ENCODE measurements around the gene PANK4. TPM values are rescaled to one million over a fixed set of nuclear protein-coding genes. Genes with fewer than 3 reads are reported as not detected.

The PANK4 gene
- total and polyA plus RNA-seq, 4 donors: 6.2 to 26.8 (median 12.6) TPM

DNA sequence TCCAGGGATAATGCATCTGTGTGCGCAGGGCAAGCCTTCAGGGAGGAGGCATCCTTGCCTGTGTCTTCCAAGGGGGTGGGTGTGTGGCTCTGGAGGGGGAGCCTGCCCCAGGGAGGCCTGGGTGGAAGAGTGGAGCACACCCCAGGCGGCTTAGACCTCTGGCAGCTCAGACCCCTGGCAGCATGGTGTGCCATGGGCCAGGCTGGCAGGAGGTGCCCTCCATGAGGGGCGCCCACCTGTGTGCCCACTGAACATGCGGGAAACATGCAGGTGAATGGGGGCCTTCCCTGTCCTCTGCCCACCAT lies 1.1 kb upstream of the PANK4 start:
- WGBS: 78% methylated on average over 4 of the region's 4 CpGs

GRCh38 chr1:2526824-2527555 lies 594 bp upstream of the PANK4 start:
- no peaks in the 10 kb centered on the region for H3K9me3 ChIP-seq (ENCODE audit: control insufficient read depth in 4 of 4, low read length in 3 of 4)
- TF ChIP-seq RXRA (IDR thresholded peaks at IDR 0.05) (peak; percentile 29 to 60), ZBTB33 (IDR thresholded peaks at IDR 0.05) (no peak), GABPA (IDR thresholded peaks at IDR 0.05 in 1 of 2, conservative IDR thresholded peaks at IDR 0.05 in 1 of 2) (no peak), SP1 (IDR thresholded peaks at IDR 0.05) (peak; percentile 26), FOXA2 (IDR thresholded peaks at IDR 0.05) (no peak), RAD21 (IDR thresholded peaks at IDR 0.05) (no peak), FOXA1 (IDR thresholded peaks at IDR 0.05) (no peak), NR2F2 (IDR thresholded peaks at IDR 0.05) (no peak), EGR1 (IDR thresholded peaks at IDR 0.05; ENCODE audit: low read depth in 2 of 2) (no peak), TAF1 (conservative IDR thresholded peaks at IDR 0.05) (no peak), ATF3 (IDR thresholded peaks at IDR 0.05) (no peak), MAX (IDR thresholded peaks at IDR 0.05) (no peak), JUND (IDR thresholded peaks at IDR 0.05) (no peak), YY1 (IDR thresholded peaks at IDR 0.05) (no peak)
- TF ChIP-seq, protein P1, sequence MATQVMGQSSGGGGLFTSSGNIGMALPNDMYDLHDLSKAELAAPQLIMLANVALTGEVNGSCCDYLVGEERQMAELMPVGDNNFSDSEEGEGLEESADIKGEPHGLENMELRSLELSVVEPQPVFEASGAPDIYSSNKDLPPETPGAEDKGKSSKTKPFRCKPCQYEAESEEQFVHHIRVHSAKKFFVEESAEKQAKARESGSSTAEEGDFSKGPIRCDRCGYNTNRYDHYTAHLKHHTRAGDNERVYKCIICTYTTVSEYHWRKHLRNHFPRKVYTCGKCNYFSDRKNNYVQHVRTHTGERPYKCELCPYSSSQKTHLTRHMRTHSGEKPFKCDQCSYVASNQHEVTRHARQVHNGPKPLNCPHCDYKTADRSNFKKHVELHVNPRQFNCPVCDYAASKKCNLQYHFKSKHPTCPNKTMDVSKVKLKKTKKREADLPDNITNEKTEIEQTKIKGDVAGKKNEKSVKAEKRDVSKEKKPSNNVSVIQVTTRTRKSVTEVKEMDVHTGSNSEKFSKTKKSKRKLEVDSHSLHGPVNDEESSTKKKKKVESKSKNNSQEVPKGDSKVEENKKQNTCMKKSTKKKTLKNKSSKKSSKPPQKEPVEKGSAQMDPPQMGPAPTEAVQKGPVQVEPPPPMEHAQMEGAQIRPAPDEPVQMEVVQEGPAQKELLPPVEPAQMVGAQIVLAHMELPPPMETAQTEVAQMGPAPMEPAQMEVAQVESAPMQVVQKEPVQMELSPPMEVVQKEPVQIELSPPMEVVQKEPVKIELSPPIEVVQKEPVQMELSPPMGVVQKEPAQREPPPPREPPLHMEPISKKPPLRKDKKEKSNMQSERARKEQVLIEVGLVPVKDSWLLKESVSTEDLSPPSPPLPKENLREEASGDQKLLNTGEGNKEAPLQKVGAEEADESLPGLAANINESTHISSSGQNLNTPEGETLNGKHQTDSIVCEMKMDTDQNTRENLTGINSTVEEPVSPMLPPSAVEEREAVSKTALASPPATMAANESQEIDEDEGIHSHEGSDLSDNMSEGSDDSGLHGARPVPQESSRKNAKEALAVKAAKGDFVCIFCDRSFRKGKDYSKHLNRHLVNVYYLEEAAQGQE (IDR thresholded peaks at IDR 0.05): no peak
- no peaks in the 10 kb centered on the region for H3K27me3 ChIP-seq (ENCODE audit: control insufficient read depth in 4 of 4, insufficient read depth in 4 of 4, low read length in 3 of 4)
- no peak for DNase-seq (ENCODE audit: low spot score)
- H3K4me1 ChIP-seq (ENCODE audit: control insufficient read depth in 4 of 4, insufficient read depth in 4 of 4, low read length in 3 of 4): peaks cover 56 to 79% (median 68%) of the 10 kb centered on the region in 4 donors
- peak overlapping the region in 1 of 3 donors; percentile 87 for H3K4me3 ChIP-seq (ENCODE audit: low read depth in 1 of 3, low read length in 3 of 3)
- H3K36me3 ChIP-seq (ENCODE audit: control insufficient read depth in 4 of 4, insufficient read depth in 3 of 4, low read depth in 1 of 4, low read length in 3 of 4): no peaks in the 10 kb centered on the region
- peak overlapping the region; percentile 87 to 95 for H3K27ac ChIP-seq (ENCODE audit: low read depth in 1 of 2, low read length in 2 of 2)
- WGBS: 31% methylated on average over 20 of the region's 20 CpGs
- H3K9ac ChIP-seq (ENCODE audit: low read depth in 1 of 2, low read length in 2 of 2): no peak overlapping the region

More for the DNA sequence above, 1.1 kb upstream of the PANK4 start:
- Histone ChIP-seq H3K9me3 (ENCODE audit: control insufficient read depth in 4 of 4, low read length in 3 of 4) (no peaks in the 10 kb centered on the region), H3K27me3 (ENCODE audit: control insufficient read depth in 4 of 4, insufficient read depth in 4 of 4, low read length in 3 of 4) (no peaks in the 10 kb centered on the region), H3K4me1 (ENCODE audit: control insufficient read depth in 4 of 4, insufficient read depth in 4 of 4, low read length in 3 of 4) (peaks cover 54 to 73% (median 63%) of the 10 kb centered on the region in 4 donors), H3K9ac (ENCODE audit: low read depth in 1 of 2, low read length in 2 of 2) (no peak overlapping the region), H3K4me3 (ENCODE audit: low read depth in 1 of 3, low read length in 3 of 3) (no peak overlapping the region), H3K36me3 (ENCODE audit: control insufficient read depth in 4 of 4, insufficient read depth in 3 of 4, low read depth in 1 of 4, low read length in 3 of 4) (no peaks in the 10 kb centered on the region), H3K27ac (ENCODE audit: low read depth in 1 of 2, low read length in 2 of 2) (peak overlapping the region; percentile 87 to 95)
- no peak for DNase-seq (ENCODE audit: low spot score)
- TF ChIP-seq, protein P1 (IDR thresholded peaks at IDR 0.05): no peak
- TF ChIP-seq ZBTB33 (IDR thresholded peaks at IDR 0.05): no peak
- no peak for TF ChIP-seq RAD21 (IDR thresholded peaks at IDR 0.05)
- no peak for TF ChIP-seq RXRA (IDR thresholded peaks at IDR 0.05)

Measured in liver (tissue), 9 donors.